Activated naive CD4-positive, alpha-beta T cell (primary cell): Measurements from ENCODE around the gene EHBP1.
"Not testable (repeated sequence)": the region's sequence is repeated elsewhere in the genome, so short reads cannot be mapped to it uniquely, and the experiment has no call there.

Experiments
- DNase-seq, 4 experiments: peaks; one replicate each; lab custom pipeline; 2025; lab: John Stamatoyannopoulos, UW

Gene EHBP1

DNA sequence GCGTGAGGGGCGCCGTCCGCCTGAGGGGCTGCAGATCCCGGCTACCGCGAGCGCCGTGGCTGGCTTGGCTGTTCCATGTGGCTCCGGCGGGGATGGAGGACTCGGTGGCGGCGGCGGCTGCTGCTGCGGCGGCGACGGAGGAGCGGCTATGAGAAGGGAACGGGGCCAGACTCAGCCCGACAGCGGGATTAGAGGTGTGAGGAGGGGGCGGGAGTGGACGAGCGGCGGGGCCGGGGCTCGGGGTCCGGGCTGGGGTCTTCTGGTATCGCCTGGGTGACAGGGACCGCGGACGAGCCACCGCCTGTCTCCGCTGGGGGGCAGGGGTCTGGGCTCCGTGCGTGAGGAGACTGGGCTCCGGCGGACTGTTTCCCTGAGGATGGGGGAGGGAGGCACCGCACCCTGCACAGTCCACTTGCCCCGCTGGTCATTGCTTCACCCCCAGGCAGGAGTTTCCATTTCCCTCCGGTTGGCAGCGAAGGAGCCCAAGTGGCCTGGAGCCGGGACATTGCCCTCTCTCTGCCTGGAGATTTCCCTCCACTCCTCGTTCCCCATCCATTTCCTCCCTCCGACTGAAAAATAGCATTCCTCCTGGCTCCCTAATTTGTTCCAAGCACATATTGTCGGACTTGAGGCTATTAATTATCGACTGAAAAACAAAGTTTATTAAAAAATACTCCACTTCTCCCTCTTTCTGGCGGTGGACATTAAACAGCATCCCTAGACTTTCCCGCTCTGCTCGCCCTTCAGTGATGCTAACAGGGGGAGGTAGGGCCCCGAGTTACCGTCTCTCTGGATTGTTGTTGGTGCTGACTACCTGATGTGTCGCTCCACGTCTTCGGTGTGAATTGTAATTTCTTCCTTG, 577 bp downstream of the EHBP1 start:
- peak in 3 of 4 experiments; percentile 18 to 54 (median 35) for DNase-seq

DNA sequence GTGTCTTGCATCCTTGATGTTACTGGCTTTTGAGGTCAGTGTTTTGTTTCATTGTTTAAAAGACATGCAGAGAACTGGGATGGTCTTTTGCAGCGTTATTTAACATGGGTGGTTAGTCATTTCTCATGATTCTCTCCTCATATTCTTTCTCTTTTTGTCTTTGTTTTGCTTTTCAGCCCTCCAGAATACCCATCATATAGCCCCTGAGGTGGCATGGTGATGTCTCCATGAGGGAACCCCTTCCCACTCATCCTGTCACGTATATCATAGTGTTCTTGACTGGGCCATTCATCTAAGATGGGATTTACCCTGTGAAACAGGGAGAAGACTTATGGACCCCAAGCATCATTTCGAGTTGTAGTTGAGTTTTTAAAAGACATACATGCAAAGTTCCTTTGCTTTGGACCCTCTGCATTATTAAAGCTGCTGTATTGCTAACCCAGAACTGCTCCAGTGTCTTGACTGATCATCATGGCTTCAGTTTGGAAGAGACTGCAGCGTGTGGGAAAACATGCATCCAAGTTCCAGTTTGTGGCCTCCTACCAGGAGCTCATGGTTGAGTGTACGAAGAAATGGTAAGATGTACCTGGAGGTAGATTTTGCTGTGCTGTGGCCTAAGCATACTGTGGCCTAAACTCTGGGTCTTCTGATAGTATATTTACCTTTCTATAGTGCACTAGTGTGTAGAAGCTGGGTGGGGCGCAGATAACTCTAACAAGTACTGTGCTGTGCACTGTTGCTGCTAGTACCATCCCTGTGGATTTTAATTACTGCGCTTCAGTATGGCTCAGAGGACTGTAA, 1.4 kb downstream of the EHBP1 start:
- DNase-seq, result no peak

DNA sequence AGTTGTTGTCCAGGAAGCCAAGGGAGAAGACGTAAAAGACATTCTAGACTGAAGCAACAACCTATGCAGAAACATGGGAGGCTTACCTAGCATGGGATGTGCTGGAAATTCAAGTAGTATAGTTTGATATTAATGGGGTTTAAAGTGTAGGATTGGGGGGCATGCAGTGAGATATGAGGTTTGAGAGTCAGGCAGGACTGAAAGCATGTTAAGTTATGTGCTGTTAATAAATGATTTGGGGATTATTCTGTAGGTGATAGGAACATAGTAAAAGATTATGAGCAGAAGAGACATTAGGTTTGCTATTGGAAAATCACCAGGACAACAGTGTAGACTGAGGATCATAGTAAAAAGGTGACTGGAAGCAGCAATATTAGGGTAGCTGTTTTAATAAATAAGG, 3.2 kb downstream of the EHBP1 start:
- DNase-seq, result no peak

DNA sequence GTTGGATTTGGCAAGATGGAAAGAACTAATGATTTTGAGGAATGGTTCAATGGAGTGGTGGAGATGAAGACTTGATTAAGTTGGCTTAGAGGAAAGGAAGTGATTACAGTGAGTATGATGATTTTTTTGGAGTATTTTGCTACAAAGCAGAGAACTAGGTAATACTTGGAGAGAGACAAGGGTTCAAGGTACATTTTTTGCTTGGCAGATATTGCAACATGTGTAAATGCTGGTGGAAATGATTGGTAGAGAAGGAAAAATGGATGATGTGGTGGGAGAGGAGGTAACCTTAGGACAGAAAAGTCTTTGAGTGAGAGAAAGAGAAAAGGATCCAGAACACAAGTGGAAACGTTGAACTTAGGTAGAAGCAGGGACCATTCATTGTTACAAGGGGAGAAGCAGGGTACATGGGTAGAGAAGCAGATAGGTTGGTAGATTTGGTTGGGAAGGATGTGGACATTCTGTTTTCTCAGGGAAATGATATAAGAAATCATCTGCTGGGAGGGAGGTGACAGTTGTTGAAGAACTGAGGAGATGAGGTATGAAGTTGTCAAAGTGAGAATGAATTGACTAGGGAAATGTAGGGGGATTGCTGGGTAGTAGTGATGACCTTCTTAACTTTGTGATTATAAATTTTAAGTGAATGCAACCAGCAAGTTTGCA, 6.5 kb downstream of the EHBP1 start:
- no peak for DNase-seq

DNA sequence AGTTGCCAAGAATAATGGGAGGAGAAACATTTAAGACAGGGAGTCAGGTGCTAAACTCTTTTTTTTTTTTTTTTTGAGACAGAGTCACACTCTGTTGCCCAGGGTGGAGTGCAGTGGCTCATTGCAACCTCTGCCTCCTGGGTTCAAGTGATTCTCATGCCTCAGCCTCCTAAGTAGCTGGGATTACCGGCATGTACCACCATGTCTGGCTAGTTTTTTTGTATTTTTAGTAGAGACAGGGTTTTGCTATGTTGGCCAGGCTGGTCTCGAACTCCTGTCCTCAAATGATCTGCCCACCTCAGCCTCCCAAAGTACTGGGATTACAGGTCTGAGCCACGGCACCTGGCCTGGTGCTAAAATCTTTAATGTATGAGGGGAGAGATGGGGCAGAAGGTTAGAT, 7.7 kb downstream of the EHBP1 start:
- DNase-seq, result not testable (repeated sequence)

DNA sequence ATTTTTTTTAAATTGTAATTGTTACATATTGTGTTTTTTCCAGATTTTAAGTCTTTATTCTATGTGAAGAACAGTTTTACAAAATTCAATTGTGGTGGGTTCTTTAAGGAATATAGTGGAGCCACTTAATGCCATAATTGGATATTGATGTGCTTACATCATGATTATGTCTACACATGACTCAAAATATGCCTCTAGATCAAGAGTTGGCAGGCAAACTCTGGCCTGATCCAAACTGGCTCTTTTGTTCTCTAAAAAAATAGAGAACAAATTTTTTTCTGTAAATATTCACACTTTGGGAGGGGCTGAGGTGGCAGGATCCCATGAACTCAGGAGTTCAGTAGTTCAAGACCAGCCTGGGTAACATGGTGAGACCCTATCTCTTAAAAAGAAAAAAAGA, 8.3 kb downstream of the EHBP1 start:
- DNase-seq, result no peak

DNA sequence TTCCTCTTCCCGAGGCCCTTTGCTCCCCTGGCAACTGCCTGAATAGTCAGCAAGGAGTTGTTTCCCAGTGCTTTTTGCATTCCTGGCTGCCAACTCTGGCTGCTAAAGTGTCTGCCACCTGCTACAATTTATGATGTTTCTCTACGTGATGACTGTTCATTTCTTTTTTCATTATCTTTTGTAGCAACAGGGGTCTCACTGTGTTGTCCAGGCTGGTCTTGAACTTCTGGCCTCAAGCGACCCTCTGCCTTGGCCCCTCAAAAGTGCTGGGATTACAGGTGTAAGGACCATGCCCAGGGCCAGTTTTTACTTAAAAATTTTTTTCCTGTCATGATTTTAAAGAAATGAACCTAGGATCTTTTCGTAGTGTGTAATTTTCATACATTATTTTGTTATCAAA, 11.3 kb downstream of the EHBP1 start:
- no peak for DNase-seq

DNA sequence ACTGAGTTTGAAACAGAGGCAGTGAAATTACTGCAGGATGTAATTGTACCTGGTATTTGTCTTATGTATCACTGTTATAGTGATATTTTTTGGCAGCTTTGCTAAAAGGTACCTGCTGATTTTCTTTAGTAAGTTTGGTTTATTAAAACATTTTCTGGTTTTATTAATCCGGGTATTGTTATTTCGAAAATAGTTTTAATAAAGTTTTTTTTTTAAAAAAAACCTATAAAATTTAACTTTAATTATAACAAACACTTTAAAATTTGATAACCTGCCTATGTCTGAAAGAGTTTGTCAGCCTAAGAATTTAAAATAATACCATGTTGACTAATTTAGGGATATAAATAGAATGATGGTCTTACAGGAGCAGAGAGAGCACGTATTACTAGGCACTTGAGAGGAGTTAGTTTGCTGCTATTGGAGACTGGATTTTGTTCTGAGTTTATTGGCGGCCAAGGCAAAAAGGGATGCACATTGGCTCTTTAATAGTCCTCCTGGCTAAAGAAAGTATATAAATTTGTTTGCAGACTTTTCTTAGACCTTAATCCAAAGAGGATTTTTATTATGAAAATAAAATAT, 12.1 kb downstream of the EHBP1 start:
- DNase-seq, result no peak

DNA sequence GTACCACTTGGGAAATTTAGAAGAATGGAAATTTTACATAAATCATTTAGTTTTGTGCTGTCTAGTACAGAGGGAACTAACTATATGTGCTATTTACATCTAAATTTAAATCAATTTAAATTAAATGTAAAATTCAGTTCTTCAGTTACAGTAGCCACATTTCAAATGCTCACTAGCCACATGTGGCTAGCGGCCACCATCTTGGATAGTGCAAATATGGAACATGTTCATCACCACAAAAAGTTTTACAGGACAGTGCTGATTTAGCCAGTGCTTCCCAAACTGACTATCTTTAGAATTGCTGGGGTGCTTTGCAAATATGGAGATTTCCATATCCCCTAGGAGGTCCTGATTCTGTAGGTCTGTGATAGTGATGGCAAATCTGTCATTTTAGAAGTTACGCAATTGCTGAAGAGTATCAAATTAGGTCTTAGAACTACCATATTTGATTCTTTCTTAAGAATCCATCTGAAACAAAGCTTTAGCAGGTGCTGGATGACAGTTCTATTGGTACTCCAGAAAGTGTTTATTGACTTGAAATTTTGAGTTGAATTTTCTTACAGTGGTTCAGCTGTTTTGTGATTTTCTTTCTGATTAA, 12.8 kb downstream of the EHBP1 start:
- no peak for DNase-seq

DNA sequence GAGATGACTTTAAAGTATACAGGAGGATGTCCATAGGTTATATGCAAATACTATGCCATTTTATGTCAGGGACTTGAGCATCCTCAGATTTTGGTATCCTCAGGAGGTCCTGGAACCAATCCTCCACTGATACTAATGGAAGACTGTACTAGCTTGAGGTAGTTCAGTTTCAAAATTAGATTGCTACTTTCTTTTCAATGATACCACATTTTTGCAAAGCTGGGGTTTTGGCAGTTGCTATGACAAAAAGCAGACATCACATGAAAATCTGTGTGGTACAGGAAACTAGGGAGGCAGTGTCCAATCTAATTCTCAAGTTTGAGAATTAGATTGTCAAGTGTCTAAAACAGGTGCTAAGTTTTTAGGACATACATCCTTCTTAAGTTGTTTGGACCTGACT, 14.2 kb downstream of the EHBP1 start:
- DNase-seq, result no peak

DNA sequence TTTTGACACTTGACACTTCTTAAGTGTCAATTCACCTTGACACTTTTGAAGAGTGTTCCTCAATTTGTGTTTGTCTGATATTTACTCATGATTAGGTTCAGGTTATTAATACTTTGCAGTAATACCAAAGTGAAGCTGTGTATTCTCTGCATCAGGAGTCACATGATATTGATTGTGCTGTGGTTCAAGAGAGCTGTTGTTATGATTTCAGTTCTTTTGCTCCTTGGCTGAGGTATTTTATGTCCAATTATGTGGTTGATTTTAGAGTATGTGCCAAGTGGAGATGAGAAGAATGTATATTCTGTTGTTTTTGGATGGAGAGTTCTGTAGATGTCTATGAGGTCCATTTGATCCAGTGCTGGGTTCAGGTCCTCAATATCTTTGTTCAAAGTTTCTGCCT, 17.2 kb downstream of the EHBP1 start:
- no peak for DNase-seq

DNA sequence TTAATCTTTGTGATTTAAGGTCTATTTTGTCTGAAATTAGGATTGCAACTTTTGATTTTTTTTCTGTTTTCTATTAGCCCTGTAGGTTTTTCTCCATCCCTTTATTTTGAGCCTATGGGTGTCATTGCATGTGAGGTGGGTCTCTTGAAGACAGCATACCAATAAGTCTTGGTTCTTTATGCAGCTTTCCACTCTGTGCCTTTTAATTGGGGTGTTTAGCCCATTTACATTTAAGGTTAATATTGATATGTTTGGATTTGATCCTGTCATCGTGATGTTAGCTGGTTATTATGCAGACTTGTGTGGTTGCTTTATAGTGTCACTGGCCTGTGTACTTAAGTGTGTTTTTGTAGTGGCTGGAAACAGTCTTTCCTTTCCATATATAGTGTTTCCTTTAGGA, 17.7 kb downstream of the EHBP1 start:
- DNase-seq, result no peak

DNA sequence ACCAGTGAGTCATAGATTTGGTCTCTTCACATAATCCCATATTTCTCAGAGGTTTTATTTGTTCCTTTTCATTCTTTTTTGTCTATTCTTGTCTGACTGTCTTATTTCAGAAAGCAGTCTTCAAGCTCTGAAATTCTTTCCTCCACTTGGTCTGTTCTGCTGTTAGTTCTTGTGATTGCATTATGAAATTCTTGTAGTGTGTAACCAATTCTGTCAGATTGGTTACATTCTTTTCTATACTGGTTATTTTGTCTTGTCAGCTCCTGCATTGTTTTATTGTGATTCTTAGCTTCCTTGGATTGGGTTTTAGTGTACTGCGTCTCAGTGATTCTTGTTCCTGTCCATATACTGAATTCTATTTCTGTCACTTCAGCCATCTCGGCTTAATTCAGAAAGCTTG, 18.6 kb downstream of the EHBP1 start:
- DNase-seq, result no peak

DNA sequence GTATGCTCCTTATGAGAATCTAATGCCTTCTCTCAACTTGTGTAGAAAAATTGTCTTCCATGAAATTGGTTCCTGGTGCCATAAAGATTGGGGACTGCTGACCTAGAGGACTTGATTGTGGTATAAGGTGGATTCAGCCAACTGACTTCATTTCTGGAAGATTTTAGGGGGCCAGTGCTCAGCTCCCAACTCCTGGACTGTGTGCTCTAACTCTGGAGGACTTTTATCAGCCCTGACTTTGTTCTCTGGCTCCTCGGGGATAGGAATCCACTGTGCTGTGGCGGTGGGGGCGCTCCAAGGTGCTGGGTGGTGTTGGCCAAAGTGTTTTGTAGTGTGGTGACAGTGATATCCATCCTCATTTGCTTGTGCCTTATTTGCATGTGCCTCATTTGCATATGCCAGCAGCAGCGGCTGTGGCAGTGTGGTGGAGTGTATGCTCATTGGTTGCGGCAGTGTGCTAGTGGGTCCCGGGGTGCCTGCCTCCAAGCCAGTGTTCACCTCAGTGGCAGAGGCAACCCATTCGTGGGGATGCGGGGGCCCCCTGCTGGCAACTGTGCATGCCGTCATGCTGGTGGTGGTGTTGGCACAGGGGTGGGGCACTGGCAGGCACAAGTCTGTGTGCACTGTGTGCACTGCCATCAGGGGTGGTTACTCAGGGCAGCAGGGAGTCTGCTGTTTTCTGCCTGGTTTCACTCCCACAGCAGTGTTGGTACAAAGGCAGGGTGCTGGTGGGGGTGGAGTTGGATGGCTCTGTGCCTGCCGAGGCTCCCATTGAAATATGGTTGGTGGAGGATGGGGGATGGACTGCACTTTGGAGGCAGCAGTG, 19.6 kb downstream of the EHBP1 start:
- DNase-seq, result peak in 2 of 4 experiments; percentile 0 to 3

DNA sequence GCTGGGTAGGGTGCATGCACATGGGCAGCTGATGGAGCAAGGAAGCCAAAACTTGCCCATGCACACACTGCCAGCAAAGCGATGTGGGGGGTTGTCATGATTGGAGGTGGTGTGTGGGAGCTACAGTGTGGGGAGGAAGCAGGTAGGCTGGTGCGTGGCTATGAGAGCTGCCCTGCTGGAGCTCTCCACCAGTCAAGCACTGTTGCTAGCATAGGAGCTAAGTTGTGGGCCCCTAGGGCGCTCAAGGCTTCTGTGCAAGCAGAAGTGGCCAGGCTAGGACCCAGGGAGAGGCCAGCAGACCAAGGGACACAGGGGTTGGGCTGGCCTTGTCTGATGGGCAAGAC, 20.2 kb downstream of the EHBP1 start:
- no peak for DNase-seq

DNA sequence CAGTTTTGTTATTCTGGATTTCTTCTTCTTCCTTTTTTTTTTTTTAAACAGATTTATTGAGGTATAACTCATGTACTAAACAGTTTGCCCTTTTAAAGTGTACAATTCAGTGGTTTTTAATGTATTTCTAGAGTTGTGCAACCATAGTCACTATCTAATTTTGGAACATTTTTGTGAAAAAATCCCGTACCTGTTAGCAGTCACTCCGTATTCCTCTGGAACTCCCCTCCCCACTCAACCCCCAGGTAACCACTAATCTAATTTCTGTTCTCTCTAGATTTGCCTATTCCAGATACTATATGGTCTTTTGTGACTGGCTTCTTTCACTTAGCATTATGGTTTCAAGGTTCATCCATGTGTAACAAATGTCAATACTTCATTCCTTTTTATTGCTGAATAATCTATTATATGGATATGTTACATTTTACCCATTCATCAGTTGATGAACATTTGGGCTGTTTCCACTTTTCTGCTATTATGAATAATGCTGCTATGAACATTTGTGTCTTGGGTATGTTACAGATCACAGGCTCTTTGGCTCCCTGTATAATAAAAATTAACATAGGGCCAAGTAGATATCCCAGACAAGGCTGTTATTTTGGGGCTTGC, 21.9 kb downstream of the EHBP1 start:
- no peak for DNase-seq

DNA sequence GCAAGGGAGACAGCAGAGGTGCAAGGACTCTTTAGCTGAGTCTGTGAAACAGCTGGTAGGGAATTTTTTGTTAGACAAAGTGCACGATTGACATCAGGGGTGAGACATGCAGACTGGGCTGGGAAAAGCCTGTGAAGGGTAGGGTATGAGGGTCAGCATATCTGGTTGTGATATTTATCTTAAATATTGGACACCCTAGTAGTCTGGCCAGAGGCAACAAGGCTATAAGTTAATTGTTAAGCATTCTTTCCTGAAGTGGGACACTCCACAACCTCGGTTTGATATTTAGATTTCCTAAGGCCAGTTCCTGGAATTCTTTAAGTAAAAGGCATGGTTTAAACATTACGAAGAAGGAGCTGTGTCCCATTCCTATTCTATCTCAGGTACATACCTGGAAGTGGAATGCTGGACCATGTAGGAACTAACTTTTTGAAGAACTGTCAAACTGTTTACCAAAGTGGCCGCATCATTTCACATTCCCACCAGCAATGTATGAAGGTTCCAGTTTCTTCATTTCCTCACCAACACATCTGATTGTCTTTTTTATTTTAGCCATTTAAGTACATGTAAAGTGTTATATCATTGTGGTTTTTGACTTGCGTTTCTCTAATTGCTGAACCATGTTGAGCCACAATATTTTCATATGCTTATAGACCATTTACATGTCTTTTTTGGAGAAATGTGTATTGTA, 22.5 kb downstream of the EHBP1 start:
- no peak for DNase-seq

DNA sequence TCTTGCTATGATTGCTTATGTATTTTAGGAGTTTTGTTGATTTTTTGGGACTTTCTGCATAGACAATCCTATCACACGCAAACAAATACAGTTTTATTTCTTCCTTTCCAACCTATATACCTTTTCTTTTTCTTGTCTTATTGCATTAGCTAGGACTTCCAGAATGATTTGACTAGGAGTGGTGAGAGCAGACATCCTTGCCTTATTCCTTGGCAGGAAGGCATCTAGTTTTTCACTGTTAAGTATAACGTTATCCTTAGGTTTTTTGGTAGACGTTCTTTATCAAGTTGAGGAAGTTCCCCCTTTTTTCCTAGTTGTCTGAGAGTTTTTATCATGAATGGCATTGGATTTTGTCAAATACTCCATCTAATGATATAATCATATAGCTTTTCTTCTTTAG, 25.8 kb downstream of the EHBP1 start:
- DNase-seq, result no peak

DNA sequence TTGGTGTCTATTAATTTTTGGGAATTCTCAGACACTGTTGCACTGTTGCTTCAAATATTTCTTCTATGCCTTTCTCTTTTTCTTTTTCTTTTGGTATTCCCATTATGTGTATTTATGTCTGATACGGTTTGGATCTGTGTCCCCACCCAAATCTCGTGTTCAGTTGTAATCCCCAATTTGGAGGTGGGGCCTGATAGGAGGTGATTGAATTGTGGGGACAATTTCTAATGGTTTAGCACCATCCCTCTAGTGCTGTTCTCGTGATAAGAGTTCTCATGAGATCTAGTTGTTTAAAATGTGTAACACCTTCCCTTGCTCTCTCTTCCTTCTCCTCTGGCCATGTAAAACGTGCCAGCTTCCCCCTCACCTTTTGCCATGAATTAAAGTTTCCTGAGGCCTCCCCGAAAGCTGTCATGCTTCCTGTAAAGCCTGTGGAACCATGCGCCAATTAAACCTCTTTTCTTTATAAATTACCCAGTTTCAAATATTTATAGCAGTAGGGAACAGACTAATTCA, 26.8 kb downstream of the EHBP1 start:
- DNase-seq, result no peak

DNA sequence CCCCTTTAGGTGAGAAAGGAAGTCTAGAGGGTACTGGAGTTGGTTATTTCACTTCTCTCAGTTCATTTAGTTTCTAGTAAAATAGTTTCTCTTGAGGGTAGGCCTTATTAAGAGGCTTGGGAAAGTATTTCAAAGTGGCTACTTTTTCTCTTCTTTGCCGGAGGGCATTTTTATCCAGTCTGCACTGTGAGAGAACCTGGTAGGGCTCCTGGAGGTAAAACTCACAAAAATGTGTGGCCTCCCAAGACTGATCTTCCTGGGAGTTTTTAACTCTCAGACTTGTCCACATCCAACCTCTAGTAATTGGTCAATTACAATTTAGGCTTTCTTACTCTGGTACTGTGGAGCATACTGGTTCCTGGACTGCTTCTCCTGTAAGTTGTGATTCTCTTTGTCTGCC, 28.0 kb downstream of the EHBP1 start:
- DNase-seq, result no peak
